ENCODE results near the gene RABAC1. TPM values are rescaled to one million over a fixed set of nuclear protein-coding genes. Genes with fewer than 3 reads are reported as not detected.

Gene RABAC1
- total RNA-seq, 4 donors from 2014 or later: 168 to 206 (median 199) TPM

GRCh38 chr19:41935760-41936415, 23.2 kb downstream of the RABAC1 start:
- Histone ChIP-seq H3K4me3 (no peak overlapping the region), H3K4me1 (peaks cover 0 to 27% (median 13%) of the 10 kb centered on the region in 4 donors), H3K27me3 (peaks cover 0 to 85% of the 10 kb centered on the region in 2 donors), H3K9me3 (no peaks in the 10 kb centered on the region), H3K27ac (no peak overlapping the region), H3K36me3 (no peaks in the 10 kb centered on the region)
- DNase-seq (ENCODE audit: low spot score in 2 of 2): no peak
- WGBS, 2 donors: 26 to 33% methylated on average over 17 to 26 of the region's 26 CpGs
- TF ChIP-seq EP300 (IDR thresholded peaks at IDR 0.05) (no peak), CTCF (IDR thresholded peaks at IDR 0.05) (no peak), POLR2A (IDR thresholded peaks at IDR 0.05) (no peak)

GRCh38 chr19:41934849-41935374, 24.2 kb downstream of the RABAC1 start:
- Histone ChIP-seq H3K27me3 (peaks cover 0 to 85% of the 10 kb centered on the region in 2 donors), H3K4me3 (no peak overlapping the region)
- WGBS, 2 donors: 24 to 26% methylated on average over 7 of the region's 7 CpGs

GRCh38 chr19:41933693-41934426, 25.3 kb downstream of the RABAC1 start:
- Histone ChIP-seq H3K4me3 (no peak overlapping the region), H3K9me3 (no peaks in the 10 kb centered on the region), H3K27me3 (peaks cover 0 to 90% of the 10 kb centered on the region in 2 donors), H3K4me1 (peaks cover 0 to 21% (median 7%) of the 10 kb centered on the region in 4 donors), H3K36me3 (no peaks in the 10 kb centered on the region), H3K27ac (no peak overlapping the region)
- TF ChIP-seq CTCF (IDR thresholded peaks at IDR 0.05): no peak
- TF ChIP-seq EP300 (IDR thresholded peaks at IDR 0.05): no peak
- no peak for TF ChIP-seq POLR2A (IDR thresholded peaks at IDR 0.05)
- WGBS, 2 donors: 57 to 63% methylated on average over 7 of the region's 7 CpGs
- DNase-seq (ENCODE audit: low spot score in 2 of 2): no peak

More at GRCh38 chr19:41934849-41935374, 24.2 kb downstream of the RABAC1 start:
- peaks cover 0 to 17% (median 4%) of the 10 kb centered on the region in 4 donors for H3K4me1 ChIP-seq
- DNase-seq (ENCODE audit: low spot score in 2 of 2): peak; percentile 26 to 72
- peak; percentile 52 to 91 (median 74) for TF ChIP-seq CTCF (IDR thresholded peaks at IDR 0.05)
- TF ChIP-seq POLR2A (IDR thresholded peaks at IDR 0.05): no peak
- no peak for TF ChIP-seq EP300 (IDR thresholded peaks at IDR 0.05)
- no peaks in the 10 kb centered on the region for H3K9me3 ChIP-seq
- H3K27ac ChIP-seq: no peak overlapping the region
- no peaks in the 10 kb centered on the region for H3K36me3 ChIP-seq

GRCh38 chr19:41932720-41933332, 26.3 kb downstream of the RABAC1 start:
- H3K9me3 ChIP-seq: no peaks in the 10 kb centered on the region
- H3K36me3 ChIP-seq: no peaks in the 10 kb centered on the region
- H3K4me1 ChIP-seq: peaks cover 0 to 32% (median 11%) of the 10 kb centered on the region in 4 donors
- no peak overlapping the region for H3K4me3 ChIP-seq
- no peak overlapping the region for H3K27ac ChIP-seq
- no peak for DNase-seq (ENCODE audit: low spot score in 2 of 2)
- H3K27me3 ChIP-seq: peaks cover 4 to 99% of the 10 kb centered on the region in 2 donors
- WGBS, 2 donors: 17 to 32% methylated on average over 29 of the region's 29 CpGs
- TF ChIP-seq CTCF (IDR thresholded peaks at IDR 0.05): no peak
- no peak for TF ChIP-seq EP300 (IDR thresholded peaks at IDR 0.05)
- no peak for TF ChIP-seq POLR2A (IDR thresholded peaks at IDR 0.05)

All from tibial nerve (tissue), 4 donors.